ACHN (cell line): ENCODE data around the gene CPAMD8.

Experiments
- DNase-seq: peaks from one replicate; pipeline ENCODE4 v3.0.0-alpha.2; 2015
- in situ Hi-C: cut with HindIII; loops from 2 replicates; pipeline ENCODE4 v1.10.0; 2017; ENCODE audit warnings: low sequenced_read_pairs, low pct_ligation_motif_present, low pct_unique_long_range_greater_than_20kb

The CPAMD8 gene

DNA sequence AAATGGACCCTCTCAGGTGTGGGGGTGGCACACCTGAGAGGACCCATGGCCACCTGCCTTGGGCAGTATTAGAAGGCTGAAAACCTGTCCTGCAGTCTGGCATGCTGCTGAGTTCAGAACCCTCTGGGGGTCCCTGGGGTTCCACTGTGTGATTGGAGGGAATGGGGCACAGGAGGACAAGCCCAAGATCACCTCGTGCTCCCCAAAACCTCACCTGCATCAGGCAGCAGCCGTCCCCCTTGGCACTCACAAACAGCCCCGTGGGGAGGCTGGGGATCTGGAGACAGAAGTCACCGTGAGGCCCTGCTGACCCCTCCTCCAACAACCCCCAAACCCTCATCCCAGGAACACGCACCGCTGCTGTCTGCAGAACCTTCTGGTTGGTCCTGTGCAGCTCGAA lies 123.3 kb downstream of the CPAMD8 start:
- no peak for DNase-seq
- in situ Hi-C loops: no loop called here

DNA sequence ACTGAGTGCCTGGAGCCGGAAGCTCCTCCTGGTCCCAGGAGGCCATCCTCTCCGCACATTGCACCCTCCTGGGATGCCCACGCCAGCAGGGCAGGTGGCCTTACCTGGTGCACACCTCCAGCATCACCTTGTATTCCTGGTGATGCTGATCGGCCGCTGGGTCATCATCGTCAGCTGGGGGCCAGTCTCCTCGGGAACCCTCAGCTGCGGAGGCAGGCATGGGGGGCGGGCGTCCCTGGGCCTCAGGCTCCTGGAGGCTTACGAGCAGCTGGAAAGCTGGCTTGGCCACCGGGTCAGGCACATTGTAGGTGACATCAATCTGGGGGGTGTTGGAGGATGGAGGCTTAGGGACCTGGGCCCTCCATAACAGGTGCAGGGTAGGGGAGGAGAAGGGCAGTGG lies 124.1 kb downstream of the CPAMD8 start:
- in situ Hi-C loops: no loop called here
- DNase-seq: no peak

DNA sequence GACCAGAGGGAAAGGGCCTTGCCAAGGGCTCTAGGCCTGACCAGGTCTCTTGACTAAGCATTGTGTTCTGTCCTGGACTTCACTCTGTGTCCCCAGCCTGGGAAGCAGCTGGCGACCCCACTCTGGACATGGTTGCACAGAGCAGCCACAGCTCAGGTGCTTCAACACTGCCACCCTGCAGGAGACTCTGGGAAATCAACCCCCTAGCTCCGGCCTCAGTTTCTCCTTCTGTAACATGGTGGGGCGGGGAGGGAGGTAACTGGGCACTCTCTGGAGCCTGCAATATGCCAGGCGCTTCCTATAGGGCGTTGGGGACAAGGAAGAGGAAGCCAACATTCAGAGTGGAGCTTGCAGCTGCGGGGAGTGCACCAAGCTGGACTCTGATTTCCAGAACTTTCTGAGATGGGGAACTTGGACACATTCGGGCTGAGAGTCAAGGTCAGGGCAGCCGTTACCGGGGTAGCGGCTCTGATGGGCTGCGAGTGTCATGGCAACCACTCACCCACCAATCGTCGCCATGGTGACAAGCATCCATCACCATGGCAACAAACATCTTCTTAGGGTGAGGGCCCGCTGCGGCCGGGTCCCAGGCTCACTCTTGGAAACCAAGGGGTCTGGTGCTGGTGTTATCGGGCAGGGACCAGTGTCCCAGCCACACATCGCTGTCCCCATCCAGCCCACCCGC lies 125.0 kb downstream of the CPAMD8 start:
- in situ Hi-C loops: no loop called here
- no peak for DNase-seq

DNA sequence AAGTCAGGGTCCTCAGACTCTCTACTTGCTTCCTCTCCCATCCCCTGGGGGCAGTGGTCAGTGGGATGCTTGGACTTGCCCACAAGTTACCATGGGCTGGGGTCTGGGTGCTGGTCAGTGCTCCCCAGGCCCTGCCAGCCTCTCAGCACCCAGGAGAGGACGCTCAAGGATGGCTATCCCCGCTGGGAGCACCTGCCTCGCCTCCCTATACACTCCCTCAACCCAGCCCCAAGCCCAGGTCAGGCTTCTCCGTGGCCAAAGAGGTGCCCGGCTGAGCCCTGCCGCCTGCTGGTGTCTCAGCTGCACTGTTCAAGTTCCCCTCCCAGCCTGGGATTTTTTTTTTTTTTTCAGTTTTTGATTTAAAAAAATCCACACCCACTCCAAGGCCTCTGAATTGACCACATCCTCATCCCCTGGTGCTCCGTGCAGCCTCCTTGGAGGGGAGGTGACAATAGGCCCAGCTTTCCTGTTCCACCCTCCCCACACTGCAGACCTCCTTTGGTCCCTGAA lies 127.0 kb downstream of the CPAMD8 start:
- in situ Hi-C loops: no loop called here
- DNase-seq: peak; percentile 52

DNA sequence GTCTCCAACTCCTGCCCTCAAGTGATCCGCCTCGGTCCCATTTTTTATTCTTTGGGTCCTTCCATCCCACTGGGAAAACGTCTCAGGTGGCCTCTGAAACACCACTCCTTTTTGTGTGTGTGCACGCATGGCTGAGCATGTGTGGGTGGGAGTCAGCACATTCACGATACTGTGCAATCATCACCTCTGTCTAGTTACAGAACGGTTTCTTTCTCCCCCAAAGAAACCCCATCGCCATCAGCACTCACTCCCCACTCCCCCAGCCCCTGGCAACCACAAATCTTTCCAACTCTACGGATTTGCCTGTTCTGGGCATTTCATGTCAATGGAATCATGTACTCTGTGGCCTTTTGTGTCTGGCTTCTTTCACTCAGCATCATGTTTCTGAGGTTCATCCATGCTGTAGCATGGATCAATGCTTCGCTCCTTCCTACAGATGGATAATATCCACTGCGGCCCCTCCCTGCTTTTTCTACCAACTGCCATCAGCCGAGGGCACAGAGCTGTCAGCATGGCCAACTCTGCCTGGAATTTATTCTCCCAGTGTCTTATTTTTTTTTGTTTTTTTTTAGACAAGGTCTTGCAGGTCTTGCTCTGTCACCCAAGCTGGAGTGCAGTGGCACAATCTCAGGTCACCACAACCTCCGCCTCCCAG lies 128.1 kb downstream of the CPAMD8 start:
- in situ Hi-C loops: no loop called here

DNA sequence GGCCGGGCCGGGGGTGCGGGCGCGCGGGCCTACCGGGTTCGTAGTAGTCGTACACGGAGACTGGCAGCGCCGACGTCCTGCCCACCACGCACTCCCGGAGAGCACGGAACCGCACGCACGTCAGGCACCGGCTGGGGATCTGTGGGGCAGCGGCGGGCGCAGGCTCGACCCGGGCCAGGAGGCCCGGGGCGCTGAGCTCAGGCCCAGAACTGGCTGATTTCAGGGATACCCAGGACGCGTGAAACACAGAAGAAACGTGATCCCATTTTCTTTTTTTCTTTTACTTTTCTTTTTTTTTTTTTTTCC lies 128.8 kb downstream of the CPAMD8 start:
- DNase-seq: no peak
- in situ Hi-C loops: no loop called here

More for the DNA sequence above, 128.1 kb downstream of the CPAMD8 start:
- DNase-seq: no peak

DNA sequence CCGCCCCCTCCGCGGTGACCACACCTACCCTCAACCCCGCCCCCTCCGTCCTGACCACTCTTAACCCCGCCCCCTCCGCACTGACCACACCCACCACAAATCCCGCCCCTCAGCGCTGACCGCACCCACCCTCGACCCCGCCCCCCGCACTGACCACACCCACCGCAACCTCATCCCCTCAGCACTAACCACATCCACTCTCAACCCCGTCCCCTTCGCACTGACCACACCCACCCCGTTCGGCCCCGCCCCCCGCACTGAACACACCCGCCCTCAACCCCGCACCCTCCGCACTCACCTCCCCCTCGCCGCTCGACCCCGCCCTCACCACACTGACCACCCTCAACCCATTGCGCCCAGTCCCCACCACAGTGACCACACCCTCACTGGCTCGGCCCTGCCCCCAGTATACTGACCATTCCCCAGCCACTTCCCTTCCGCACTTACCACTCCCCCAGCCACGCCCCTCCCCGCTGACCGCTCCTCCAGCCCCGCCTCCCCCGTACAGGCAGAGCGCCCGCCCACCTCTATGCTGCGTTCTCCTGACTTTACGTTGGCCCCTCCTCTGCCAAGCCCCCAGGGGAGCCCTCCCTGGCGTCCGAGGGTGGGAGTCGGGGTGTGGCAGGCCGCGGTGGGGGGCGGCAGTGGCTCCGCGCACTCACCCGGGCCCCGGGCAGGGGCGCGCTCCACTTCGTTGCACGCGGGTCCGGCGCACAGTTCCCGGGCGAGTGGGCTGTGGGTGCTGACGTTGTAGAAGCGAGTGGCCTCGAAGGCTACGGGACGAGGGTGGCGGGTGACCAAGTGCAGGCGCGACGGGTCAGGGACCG lies 129.4 kb downstream of the CPAMD8 start:
- in situ Hi-C loops: no loop called here
- peak; percentile 83 for DNase-seq

DNA sequence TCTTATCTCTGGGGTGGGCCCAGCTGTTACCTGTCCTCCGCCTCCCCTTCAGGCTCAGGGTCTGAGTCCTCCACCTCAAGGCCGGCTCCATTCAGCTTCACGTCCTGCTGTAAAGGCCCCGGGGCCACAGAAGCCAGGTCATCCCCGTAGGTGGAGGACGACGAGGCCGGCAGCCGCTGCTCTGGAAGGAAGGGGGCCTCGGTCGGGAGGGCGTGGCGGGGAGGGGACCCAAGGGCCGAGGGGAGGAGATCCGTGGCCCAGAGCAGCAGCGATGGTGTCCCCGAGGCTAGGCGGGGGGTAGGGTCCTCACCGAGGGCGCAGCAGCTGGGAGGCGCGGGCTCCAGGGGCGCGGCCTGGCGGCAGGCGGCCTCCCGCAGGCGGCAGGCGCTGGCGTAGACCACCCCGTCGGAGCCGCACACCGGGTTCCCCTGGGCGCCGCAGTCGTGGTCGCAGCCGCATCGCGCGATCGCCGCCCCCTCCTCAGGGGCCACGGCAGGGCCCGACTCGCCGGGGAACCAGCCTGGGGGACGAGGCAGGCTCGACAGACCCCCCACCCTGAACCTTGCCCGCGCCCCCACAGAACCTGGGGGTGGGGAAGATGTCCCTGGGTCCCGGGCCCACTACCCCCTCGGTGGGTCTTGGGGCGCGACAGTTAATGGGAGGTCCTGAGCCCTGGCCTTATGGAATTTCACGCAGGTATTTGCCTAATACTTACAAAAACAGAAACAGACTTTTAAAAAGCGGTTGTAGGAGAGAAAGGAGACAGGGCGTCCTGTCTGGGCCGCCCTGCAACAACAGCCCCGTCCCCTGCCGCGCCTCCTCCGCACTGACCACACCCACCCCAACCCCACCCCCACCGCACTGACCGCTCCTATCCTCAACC lies 130.2 kb downstream of the CPAMD8 start:
- in situ Hi-C loops: no loop called here
- no peak for DNase-seq

DNA sequence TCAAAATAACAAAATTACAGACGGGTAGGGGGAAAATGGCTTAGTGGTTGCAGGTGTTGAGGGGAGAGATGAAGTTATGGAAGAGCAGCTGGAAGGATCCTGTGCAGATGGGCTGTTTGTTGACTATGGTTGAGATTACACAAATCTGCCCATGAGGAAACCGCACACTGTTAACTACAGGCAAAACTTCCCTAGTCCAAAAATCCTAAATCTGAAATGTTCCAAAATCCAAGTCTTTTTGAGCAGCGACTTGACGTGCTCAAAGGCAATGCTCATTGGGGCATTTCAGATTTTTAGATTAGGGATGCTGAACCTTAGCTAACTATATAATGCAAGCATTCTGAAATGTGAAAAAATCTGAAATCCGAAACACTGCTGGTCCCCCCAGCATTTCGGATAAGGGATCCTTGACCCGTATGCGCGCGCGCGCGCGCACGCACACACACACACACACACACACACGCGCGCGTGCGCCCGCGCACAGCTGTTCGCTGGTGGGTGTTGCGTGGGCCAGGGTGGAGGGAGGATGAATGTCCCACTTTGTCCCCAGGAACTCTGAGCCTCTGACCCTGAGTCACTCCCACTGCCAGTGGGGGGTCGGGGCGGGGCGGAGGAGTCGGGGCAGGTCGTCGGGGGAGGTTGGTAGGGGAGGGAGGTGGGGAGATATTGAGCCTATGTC lies 131.0 kb downstream of the CPAMD8 start:
- no peak for DNase-seq
- in situ Hi-C loops: no loop called here

DNA sequence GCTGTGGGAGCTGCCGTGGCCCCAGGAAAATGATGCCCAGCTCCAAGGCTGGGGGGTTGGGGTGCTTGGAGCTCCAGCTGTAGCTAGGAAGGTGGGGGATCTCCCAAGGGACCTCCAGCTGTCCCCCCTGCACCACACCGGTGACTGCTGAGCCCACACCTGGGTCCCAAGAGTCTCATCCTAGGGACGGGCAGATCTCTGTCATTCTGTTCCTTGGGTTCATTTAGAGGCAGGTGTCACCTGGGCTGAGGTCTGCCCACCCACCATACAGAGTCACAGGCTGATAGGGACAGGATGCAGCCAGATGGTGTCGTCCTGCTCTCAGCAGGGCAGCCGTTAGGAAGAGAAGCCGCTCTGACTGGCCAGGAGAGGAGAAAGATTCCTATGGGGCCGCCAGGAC lies 132.5 kb downstream of the CPAMD8 start:
- no peak for DNase-seq
- in situ Hi-C loops: no loop called here

DNA sequence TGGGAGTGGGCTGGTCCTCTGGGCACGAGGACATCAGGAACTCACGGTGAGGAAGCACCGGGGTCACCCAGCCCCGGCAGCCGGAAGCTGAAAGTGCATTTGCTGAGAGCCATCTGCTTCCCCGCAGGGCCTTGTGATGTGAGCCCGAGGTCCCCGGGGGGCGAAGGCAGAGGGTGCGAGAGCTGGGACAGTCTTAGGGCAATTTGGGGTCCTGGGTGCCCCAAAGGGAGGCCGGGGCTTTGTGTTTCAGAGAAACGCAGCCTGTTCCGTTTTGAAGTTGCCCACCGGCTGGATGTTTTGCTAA lies 133.0 kb downstream of the CPAMD8 start:
- in situ Hi-C loops: no loop called here

DNA sequence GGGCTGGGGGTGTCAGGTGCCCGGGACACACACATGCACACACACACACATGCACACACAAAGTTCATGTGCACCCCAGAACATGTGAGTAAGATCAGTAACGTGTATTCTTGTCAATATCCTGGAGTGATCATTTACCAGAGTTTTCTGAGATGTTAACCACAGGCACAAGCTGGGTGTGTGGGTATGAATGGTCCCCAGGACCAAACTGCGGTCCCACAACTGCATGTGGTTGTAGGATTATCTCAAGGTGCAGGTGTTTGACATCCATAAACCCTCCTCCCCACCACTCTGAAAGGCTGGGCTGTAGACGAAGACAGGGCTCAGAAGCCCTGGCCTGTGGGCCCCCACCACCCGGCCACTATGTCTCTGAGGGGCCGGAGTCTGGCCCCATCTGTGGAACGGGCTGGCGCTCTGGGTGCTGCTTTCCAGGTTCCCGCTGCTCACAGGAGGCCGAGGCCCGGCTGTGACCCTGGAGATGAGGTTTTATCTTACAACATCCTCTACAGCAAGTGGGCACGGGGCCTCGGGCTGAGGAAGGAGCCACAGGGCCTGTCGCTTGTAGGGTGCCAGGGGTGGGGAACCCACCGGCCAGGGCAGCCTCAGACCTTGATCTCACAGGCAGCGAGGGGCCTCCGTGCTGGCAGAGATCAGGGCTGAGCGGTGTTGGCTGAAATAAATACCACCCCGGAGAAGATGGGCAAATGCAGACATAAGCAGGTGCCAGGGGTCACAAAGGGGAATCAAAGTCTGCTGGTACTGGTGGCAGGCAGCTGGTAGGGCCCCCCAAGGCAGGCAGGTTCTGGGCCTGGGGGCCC lies 133.5 kb downstream of the CPAMD8 start:
- in situ Hi-C loops: no loop called here
- DNase-seq: no peak

More for the DNA sequence above, 133.0 kb downstream of the CPAMD8 start:
- no peak for DNase-seq

DNA sequence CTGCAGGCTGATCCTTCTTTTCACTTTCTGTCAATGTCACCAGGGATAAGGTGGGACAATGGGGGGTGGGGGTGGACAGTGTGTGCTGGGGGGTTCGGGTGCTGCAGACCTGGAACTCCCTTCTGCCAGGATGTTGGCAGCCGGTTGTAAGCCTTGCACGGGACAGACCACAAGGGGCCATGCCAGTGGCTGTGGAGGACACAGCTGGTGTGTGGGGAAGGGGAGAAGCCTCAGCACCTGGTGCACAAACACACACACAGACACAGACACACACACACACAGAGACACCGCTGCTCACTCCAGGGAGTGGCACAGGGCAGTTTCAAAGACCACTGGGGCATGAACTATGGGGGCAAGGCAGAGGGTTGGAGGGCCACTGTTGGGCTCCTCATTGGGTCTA lies 134.2 kb downstream of the CPAMD8 start:
- no peak for DNase-seq
- in situ Hi-C loops: no loop called here

DNA sequence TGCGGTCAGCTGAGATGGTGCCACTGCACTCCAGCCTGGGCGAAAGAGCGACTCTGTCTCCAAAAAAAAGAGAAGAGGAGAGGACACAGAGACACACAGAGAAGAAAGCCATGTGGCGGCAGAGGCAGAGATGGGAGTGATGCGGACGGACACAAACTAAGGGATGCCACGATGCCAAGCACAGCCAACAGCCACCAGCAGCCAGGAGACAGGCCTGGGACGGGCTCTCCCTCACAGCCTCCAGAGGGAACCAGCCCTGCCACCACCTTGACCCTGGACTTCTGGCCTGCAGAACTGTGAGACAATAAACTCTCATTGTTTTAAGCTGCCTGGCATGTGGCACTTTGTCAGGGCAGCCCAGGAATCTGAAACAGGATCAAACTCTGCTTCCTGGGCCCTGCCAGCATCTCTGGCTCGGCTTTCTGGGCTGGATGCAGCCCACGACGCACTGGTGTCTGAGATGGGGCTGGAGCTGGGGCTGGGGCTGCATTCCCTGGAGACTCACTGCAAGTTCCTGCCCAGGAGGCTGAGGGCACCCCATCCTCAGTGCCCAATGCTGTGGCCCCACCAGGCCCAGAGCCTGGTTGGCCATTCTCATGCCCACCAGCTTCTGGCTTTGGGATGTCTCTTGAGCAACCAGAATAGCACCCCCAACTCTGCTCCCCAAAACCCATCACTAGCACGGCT lies 134.8 kb downstream of the CPAMD8 start:
- DNase-seq: no peak
- in situ Hi-C loops: no loop called here

DNA sequence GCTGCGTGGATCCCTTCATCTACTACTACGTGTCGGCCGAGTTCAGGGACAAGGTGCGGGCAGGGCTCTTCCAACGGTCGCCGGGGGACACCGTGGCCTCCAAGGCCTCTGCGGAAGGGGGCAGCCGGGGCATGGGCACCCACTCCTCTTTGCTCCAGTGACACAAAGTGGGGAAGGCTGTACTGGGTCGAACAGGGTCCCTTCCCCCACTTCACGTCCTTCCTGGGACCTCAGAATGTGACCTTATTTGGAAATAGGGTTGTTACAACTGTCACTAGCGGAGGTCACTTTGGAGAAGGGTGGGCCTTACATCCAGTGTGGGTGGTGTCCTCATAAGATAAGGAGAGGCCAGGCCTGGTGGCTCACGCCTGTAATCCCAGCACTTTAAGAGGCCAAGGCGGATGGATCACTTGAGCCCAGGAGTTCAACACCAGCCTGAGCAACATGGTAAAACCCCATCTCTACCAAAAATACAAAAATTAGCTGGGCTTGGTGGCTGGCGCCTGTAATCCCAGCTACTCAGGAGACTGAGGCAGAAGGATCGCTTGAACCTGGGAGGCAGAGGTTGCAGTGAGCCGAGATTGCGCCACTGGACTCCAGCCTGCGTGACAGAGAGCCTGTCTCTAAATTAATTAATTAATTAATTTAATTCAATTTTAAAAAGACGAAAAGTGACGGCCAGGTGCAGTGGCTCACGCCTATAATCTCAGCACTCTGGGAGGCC lies 136.0 kb downstream of the CPAMD8 start:
- DNase-seq: no peak
- in situ Hi-C loops: no loop called here

DNA sequence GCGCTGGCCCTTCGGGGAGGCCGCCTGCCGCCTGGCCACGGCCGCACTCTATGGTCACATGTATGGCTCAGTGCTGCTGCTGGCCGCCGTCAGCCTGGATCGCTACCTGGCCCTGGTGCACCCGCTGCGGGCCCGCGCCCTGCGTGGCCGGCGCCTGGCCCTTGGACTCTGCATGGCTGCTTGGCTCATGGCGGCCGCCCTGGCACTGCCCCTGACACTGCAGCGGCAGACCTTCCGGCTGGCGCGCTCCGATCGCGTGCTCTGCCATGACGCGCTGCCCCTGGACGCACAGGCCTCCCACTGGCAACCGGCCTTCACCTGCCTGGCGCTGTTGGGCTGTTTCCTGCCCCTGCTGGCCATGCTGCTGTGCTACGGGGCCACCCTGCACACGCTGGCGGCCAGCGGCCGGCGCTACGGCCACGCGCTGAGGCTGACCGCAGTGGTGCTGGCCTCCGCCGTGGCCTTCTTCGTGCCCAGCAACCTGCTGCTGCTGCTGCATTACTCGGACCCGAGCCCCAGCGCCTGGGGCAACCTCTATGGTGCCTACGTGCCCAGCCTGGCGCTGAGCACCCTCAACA lies 136.6 kb downstream of the CPAMD8 start:
- in situ Hi-C loops: no loop called here
- DNase-seq: no peak
